NCI-H69 (cell line): ENCODE data around the gene BBS2.

Source experiments
- DNase-seq: peaks from one replicate; lab custom pipeline; 2025; lab: John Stamatoyannopoulos, UW

BBS2 gene

DNA sequence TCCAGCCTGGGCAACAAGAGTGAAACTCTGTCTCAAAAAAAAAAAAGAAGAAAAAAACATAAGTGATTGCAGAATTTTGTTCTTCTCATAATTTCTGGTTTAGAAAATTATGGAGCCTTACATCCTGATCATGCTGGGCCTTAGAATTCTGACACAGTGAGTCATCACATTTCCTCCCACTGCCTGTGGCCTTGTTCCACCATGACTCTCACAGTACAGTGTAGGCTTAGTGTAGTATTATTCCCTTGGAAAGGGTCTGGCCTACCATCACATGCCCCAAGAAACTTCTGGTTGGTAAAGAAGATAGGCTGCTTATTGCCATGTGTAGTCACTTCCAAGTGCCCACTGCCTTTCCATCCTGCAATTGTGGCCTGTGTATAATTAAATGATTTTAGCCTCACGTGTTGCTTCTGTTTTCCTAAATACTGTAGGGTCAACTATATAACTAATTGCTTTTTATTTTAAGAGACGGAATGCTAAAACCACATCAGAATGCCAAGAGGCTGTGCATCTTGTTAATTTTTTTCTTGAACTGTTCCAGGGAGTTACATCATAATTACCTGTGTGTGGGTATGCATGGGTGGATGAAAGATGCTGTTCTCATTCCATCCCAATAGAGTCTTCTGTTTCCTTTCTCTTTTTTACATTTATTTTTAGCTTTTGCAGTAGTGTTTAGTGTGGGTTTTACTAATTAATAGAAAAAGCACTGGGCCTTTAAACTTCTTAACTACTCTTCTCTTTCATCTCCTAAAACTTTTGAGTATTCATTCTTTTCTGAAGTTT is 42.5 kb downstream of the BBS2 start:
- DNase-seq, result no peak

DNA sequence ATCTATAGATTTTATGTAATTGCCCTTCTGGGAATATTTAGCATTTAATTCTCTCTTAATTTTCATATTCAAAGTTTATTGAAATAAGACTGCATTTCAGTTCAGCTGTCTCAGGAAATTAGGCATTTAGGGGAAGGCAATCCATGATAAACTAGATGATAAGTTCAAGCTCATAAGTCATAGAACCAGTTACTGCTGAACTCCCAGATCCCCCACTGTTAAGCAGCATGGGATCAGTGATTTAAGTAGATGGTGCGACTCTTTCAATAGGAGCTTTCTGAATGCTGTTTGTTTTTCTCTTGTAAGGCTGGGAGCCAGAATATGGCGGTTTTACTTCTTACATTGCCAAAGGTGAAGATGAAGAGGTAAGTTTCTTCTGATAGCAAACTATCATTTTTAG is 44.6 kb downstream of the BBS2 start:
- DNase-seq, result peak; percentile 69

DNA sequence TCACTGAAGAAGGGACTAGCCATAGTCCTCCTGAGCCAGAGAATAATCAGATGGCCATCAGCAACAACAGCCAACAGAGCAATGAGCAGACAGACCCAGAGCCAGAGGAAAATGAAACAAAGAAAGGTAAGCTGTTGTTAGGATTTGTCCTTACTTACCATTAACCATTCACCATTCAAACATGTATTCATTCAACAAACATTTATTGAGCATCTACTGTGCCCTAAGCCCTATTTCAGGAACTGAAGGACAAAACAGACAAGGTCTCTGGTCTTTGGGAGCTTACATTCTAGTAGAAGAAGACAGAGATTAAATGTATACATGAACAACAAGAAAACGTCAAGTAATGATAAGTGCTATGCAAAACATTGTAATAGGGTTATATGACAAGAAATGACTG is 49.2 kb downstream of the BBS2 start:
- DNase-seq, result no peak

DNA sequence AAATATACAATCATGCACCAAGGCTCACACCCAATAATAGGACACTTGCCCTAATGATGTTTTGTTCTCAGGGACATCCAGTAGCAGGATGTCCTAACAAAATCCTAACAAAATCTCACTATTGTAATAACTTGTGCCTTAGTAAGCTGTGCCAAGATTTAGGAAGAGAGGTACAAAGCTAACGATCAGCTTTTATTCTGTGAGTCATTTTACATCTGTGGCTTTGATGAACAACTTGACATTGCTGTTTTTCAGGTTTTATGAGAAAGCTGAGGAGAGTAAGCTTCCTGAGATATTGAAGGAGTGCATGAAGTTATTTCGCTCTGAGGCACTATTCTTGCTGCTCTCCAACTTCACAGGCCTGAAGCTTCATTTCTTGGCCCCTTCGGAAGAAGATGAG is 49.6 kb downstream of the BBS2 start:
- no peak for DNase-seq

DNA sequence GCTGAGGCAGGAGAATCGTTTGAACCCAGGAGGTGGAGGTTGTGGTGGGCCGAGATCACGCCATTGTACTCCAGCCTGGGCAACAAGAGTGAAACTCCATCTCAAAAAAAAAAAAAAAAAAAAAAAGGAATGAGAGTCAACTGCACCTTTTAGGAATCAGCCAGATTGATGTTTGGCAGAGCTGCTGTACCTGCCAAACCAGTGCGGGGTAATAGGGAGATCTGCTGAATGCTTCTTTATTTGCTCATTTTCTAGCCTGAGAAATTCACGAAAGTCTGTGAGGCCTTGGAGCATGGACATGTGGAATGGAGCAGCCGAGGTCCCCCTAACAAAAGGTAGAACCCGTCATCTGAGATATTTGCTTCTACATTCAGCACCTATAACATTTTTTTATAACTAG is 50.1 kb downstream of the BBS2 start:
- DNase-seq, result no peak

DNA sequence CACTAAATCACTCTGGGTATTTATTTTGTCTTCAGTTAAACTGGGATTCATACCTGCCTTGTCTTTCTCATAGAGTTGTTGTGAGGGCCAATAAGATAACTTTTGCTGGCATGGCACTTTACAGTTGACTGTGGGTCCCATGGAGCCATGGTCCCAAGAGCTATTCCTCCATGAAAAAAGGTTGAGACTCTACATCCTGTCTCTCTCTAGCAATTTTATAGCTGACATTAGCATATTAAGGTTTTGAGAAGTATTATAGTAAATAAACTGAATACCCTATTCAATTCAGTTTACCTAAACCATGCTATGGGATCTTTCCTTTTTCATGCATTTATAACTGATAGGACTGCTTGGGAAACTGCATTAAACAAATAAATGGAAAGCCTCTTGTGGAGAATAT is 51.0 kb downstream of the BBS2 start:
- DNase-seq, result no peak

DNA sequence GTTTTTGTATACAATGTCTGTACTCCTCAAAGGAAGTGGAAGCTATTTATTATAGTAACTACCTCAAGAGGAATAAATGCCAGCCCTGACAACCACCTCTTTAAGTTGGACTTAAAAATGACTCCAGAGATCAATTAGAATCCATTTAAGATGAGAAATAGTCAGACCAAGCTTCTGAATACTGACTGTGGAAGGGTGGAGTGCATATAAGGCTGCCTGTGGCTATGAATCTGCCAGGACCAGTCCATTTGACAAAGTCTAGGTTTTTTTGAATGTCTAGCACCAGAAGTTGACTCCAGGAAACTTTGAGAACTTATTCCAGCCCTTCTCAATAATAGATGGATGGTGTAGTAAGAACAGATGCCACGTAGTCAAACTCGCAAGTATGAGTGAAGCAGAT is 53.5 kb downstream of the BBS2 start:
- DNase-seq, result no peak

DNA sequence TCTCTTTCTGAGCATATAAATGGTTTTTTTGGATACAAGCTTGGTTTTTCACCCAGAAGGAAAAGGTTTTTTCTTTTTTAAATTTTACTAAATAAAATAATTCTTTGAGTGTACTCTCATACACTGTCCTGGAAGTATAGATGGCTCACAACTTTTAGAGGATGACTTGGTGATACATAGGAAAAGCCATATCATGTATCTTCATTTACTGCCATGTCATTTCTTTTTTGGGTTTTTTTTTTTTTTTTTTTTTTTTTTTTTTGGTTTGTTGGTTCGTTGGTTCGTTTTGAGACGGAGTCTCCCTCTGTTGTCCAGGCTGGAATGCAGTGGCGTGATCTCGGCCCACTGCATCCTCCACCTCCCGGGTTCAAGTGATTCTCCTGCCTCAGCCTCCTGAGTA is 56.7 kb downstream of the BBS2 start:
- DNase-seq, result no peak

DNA sequence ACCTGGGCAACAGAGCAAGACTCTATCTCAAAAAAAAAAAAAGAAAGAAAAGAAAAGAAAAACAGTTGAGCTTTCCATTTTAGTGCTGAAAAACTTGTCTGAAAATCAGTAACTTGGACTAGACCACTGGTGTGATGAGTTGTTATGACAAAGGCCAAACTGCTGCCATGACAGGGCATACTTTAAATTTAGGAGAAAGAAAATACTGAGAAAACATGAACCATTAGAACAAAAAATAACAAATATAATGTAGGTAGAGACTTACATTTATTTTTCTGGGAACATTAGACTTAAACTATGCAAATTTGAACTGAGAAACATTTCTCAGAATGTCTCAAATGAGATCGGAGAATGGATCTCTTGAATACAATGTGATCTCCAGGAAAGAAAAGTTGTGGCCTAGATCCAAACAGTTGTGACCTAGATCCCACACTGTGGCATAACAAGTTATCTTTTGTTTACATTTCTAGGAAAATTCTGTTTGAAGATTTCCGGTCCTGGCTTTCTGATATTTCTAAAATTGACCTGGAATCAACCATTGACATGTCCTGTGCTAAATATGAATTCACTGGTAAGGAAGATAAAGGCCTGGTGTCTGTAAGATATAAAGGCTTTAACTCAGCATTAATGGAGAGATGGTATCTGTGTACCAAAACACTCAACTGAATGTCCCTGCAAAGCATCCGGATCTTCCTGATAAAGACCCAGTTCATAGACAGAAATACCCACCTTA is 57.6 kb downstream of the BBS2 start:
- no peak for DNase-seq

DNA sequence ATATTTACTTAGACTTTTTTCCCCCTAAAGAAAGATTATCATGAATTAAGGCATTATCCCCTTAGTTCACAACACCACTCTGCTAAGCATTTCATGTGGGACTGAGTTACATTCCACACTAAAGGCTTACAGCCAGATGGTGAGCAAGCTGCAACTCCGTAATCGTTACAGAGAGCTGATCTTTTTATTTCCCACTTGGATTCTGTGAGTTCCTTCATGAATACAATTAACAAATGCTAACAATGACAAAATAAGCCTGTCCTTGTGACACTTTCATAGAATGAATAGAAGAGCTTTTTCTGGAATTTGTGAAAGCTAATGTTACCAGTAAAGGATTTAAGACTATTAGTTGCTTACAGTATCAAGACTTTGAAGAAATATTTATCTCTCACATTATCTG is 59.7 kb downstream of the BBS2 start:
- DNase-seq, result no peak

DNA sequence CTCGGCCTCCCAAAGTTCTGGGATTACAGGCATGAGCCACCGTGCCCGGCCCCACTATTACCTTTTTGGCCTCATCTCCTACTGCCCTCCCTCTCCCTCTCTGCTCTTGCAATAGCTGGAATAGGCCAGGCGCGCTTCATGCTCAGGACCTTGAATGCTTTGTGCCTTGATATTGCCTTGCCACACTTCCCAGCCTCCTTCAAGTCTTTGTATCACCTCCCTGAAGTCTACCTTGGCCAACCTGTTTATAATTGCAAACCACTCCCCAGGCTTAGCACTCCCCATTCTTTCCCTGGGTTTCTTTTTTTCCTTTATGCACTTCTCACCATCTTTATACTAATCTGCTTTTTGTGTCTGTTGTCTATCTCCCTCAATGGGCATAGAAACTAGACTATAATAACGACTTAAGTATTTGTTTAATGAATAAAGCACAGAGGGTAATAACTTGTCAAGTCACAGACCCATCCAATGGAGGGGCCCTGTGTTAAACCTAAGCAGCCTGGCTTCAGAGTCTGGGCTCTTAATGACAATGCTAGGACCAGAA is 61.8 kb downstream of the BBS2 start:
- DNase-seq, result no peak

DNA sequence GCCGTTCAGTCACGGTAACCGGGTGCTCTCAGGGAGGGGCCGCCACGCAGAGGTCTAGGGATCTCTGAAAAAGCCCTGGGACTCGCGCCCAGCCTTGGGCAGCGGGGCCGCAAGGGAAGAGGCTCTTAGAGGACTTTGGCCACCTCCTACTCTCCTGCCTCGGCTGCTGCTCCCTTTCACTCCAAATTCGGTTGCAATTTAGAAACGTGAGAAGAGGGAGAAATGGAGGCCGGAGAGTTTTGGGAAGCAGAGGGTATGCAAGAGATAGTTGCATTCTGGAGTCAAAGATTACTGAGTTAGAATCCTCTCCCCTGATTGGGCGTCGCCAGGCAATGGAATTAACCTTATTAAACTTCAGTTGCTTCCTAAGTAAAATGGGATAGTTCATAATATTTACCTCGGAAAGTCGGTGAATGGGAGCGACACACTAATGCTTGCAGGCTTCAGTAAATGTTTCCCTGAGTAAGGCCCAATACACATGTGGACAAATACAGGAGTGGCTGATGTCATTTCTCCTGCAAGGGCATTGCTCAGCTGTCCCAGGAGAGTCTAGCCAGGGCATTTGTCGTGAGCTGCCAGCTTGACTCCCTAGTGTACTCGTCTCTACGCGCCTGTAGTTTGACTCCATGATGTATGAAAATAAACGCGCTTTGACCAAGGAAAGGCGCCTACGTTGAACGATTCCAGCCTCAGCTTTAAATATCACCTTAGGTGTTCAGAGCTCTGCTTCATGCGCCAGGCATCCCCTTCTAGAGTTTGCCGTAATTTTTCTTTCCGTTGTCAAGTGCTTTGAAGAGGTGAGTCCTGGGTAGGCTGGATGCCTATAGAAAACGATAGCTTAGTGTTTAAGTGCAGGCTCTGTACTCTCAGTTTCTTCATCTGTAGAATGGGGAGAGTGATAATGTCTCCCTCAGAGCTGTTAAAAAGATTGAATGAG is 67.8 kb downstream of the BBS2 start:
- DNase-seq, result peak; percentile 70

DNA sequence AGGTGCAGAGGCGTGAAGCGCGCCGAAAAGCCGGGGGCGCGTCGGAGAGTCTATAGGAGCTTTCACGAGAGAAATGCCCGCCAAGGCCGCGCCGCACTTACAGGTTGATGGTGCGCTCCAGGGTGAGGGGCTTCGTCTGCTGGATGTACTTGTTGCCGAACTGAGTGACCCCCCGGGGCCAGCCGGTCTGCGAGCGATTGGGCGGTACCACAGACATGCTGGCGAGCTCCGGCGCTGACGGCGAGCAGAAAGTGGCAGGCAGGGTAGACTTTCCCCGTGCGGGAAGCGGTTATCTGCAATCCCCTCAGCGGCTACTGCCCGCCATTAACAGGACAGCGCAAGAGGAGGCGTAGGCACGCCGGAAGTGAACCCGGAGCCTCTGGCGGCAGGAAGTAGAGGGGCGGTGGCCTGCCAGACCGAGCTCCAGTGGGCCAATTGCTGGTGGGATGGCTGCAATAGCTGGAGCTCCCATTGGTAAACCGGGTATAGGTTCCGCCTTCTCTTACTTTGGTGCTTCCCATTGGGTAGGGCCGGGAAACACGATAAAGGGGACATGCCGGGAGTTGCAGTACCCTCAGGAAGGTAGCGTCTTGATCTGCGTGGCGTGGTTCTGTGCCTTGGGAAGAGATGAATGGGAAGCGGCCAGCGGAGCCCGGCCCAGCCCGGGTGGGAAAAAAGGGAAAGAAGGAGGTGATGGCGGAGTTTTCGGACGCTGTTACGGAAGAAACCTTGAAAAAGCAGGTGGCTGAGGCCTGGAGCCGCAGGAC is 68.7 kb downstream of the BBS2 start, which contains the start of the genes NUDT21 and OGFOD1:
Gene NUDT21 (minus strand): TSS at position 347 of the 767 bp plus-strand sequence. CDS start 130 bp downstream, at position 217.
Gene OGFOD1 (plus strand): TSS at position 569 of the 767 bp plus-strand sequence. CDS start 59 bp downstream, at position 628.
- peak; percentile 95 for DNase-seq

DNA sequence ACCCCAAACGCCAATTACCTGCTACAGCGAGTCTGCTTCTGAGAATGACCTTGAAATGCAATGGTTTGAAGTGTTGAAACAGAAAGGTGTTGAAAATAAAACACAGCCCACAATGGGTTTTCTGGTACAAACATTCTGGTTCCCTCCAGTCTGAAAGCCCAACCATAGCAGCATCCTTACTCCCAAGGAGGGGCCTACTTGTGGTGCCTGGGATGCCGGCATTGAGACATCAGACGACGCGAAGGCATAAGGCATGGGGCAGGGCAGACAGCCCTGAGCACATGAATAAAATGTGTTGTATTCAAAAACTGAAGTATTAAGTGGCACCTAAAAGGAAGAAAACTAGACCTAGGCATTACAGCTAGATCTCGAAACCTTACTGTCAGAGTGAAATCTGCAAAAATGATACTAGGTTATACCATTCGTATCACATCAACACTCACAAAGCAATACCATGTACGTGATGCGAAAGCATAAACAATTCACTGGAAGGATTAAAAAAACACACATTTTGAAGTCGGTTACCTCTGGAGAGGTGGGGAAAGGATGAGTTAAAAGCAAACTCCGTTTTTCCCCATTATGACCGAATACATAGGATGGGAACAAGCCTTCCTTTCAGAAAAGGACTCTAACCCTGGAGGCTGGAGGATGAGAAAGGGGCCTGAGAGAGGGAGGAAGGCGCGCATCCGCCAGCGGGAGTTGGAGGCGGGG is 69.4 kb downstream of the BBS2 start:
- peak; percentile 10 for DNase-seq

DNA sequence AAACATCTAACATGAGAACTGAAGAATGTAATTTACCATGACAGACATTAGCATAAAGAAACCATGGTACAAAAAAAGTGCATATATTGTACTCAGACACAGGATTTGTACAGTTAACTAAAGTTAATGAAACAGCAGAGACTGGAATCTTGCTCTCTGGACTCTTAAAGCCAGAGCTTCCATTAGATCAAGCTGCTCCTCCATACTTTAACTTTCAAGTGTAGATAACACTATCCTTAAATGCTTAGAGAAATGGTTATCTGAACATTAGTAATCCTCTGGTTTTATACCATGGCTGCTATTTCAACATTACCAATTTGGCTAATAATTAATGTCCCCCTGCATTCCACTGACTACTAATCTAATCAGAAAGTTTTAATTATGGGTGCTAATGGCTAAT is 71.8 kb downstream of the BBS2 start:
- no peak for DNase-seq

DNA sequence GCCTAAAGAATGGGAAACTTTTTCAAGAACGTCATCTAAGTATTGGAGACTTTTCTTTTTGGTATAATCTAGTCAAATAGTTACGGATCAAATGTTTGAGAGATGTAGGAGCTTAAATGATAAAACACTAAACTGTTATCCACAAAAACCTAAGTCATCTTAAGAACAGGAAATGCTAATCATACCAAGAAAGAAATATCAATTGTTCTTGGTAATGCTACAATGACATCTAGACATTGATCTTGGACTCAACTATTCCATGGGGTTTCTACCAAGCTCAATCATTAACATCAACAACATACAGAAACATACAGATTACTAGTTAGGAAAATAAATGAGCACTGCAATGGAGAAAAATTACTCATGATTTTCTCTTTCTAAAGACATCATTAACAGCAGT is 72.5 kb downstream of the BBS2 start:
- no peak for DNase-seq

DNA sequence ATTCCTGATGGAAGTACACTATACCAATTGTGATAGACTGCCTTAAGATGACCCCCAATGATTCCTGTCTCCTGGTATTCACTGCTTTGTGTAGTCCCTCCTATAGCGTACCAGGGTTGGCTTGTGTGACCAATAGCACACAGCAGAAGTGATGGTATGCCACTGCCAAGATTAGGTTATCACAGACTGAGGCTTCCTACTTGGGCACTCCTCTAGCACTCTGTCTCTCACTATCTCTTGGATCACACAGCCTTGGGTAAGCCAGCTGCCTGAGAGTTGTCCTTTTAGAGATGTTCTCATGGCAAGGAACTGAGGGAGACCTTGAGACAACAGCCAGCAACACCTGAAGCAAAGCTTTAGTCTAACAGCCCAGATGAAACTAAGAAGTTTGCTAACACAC is 81.8 kb downstream of the BBS2 start:
- no peak for DNase-seq

DNA sequence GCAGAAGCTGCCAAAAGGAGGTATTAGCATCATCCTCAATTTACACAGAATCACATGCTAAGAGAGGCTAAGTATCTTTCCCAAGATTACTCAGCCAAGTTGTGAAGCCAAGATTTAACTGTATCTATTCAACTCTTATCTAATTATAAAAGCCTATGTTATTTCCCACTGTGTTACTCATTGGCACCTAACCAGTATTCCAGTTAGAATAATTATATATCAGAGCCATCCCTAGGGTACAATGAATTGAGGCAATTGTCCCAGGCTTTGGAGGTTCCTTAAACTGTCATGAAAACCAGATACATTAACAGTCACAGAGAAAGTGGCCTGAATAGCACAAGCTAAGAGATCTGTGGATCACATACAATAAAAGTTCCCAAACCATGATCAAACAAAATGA is 83.6 kb downstream of the BBS2 start:
- DNase-seq, result peak; percentile 25
